GM12892 (cell line): ENCODE results near the gene CLDN24.

Source experiments
- POLR2A ChIP-seq: IDR thresholded peaks from 2 replicates; pipeline ENCODE4 v1.6.1; 2011; ENCODE audit warnings: low read depth, low read length, control low read depth
- POLR2AphosphoS5 ChIP-seq: IDR thresholded peaks from 2 replicates; pipeline ENCODE4 v1.6.1; 2011; ENCODE audit warnings: low read depth, low read length, control low read depth
- TAF1 ChIP-seq: IDR thresholded peaks from 2 replicates; pipeline ENCODE4 v1.6.1; 2011; ENCODE audit warnings: low read depth, mild to moderate bottlenecking, control low read depth, low read length, borderline replicate concordance

DNA sequence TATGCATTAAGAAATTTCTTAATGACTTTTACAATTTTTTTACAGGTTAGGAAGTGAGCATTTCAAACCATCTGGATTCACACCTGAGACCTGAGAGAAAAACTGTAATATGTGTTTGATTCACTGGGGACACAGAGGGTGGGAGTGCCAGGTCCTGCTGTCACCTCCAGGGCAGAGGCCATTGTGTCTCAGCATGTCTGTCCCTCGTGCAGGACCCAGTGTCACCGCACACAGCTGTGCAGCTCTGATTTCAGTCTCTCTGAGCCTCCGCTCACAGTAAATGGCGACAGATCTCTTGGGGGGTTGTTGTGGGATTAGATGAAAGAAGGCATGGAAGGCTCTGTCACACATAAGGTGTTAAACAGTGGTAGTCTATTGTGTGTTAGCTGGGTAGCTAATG is 23.0 kb upstream of the CLDN24 start:
- no peak for TF ChIP-seq POLR2AphosphoS5
- TF ChIP-seq TAF1 = no peak
- TF ChIP-seq POLR2A = no peak
